HG03064 (cell line): ENCODE measurements around the gene CDCA7.
"Not testable (repeated sequence)": the region's sequence is repeated elsewhere in the genome, so short reads cannot be mapped to it uniquely, and the experiment has no call there.

ENCODE experiments used
- ATAC-seq: cut with Tn5 transposase; IDR thresholded peaks from one replicate; pipeline ENCODE4 v1.9.1; 2021; ENCODE audit warnings: low read depth; ENCODE audit not compliant: unreplicated experiment

CDCA7 gene

DNA sequence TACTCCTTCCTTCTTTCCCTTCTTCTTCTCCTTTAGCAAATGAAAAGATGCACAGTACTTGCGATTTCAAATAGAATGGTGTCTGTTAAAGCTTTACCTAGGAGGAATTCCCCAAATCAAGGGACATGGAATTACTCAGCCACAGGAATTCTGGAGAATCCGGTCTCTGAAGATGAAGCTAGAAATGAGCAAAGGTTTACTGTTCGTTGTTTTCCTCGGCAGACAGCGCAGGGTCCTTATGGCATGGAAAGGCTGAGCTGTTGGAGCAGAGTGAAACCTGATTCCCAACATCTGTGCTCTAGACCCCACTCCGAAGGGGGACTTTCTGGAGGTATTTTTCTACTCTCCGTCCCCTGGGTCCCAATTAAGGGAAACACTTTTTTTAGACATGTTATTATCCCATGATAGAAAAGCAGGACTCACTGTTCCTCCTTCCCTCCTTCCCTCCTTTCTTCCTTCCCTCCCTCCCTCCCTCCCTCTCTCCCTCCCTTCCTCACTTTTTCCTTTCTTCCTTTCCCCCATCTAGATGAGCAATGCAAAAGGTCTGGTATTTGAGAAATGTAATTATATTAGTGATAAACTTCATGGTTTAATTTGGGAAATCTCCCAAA lies 47.1 kb downstream of the CDCA7 start:
- no peak for ATAC-seq

GRCh38 chr2:173402405-173402974 lies 47.8 kb downstream of the CDCA7 start:
- no peak for ATAC-seq

GRCh38 chr2:173404841-173405750 lies 50.4 kb downstream of the CDCA7 start:
- no peak for ATAC-seq

- ATAC-seq, result no peak
These were observed 52.5 kb downstream of the CDCA7 start for GRCh38 chr2:173407176-173407575.

DNA sequence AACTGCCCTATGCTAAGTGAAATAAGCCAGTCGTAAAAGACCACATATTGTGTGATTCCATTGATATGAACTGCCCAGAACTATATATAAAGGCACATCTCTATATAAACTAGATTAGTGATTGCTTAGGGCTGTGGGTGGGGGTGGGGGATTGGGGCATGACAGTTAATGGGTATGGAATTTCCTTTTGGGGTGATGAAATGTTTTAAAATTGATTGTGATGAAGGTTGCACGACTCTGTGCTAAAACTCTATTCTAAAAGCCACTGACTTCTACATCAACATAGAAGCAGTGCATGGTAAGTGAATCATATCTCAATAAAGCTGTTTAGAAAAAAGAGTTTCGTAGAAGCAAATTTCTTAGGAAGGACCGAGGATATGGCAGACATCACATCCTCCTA lies 53.0 kb downstream of the CDCA7 start:
- ATAC-seq, result no peak

- ATAC-seq, result no peak
These were observed 55.9 kb downstream of the CDCA7 start for GRCh38 chr2:173410579-173410978.

DNA sequence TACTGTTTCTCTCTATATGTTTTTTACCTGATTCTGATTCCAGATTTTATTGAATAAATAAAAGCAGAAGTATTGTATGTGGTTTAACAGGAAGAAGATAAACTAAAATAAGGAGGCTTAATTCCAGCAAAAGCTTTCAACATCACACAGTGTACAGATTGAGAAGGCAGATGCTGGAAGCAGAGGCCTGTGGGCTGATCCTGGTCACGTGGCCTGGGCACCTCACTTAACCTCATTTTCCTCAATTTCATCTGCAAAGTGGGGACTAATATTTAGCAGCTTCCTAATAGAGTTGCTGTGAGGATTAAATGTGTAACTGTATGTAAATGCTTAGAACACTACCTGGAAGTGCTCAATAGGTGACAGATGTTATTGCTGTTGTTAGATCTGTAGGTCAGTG lies 58.0 kb downstream of the CDCA7 start:
- no peak for ATAC-seq

GRCh38 chr2:173414823-173415322 lies 60.2 kb downstream of the CDCA7 start:
- ATAC-seq, result no peak

DNA sequence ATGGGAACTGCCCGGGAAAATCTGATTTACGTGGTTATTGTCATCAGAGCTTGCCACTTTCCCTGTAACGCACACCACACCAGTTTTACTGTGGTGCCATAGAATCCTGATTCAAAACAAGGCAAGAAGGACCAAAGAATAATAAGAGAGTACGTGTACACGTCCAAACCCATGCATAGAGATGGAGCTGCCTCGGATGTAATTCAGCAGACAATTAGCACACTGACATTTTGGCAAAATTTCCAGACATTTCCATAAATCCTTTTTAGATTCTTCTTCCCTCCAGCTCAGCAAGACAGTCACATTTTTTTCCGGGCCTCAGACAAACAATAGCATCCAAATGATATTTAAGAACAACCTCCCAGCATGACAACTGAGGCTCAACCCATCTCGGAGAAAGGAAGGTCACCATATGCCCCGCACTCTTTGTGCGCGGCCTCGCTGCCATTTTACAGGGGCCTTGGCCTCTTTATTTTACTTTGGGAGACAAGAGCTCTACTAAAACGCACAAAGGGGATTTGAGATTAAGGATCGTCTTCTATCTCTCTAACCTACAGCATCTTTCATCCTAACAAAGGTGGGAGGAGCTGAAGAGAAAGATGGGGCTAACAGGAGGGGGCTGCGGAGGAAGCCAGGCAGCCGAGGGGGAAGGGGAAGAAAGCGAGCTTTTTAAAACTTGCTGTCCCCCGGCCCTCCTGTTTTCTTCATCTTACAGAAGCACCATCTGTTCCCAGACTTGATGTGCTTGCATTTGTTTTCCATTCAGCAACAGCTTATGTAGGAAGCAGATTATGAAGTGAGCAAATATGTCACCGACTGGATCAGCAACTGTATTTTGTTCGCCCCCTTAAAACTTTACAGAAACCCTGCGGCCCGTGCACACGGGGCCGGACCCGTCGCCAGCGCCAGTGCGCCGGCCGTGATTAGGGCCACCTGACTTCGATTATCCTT lies 61.0 kb downstream of the CDCA7 start:
- no peak for ATAC-seq

- not testable (repeated sequence) for ATAC-seq
These were observed 61.9 kb downstream of the CDCA7 start for GRCh38 chr2:173416415-173417152.

- no peak for ATAC-seq
These were observed 62.7 kb downstream of the CDCA7 start for GRCh38 chr2:173417341-173417740.

GRCh38 chr2:173417802-173418201 lies 63.1 kb downstream of the CDCA7 start:
- ATAC-seq, result no peak
